T-helper 2 cell treated with Interferon-gamma antibody and Interleukin-4, amounts not matched to agents 5 μg/mL and 100 μg/mL, for 36 hours (primary cell): ENCODE results near the gene STK36.

ENCODE experiments used
- DNase-seq: peaks from one replicate; pipeline ENCODE4 v3.0.0; 2021; ENCODE audit warnings: low spot score
- H3K27ac Mint-ChIP-seq: one replicate; pipeline ENCODE4 v1.8.0; 2021; ENCODE audit warnings: mild to moderate bottlenecking, mixed read lengths
- H3K27me3 Mint-ChIP-seq: one replicate; pipeline ENCODE4 v1.8.0; 2021; ENCODE audit warnings: low read depth, mixed read lengths
- H3K36me3 Mint-ChIP-seq: one replicate; pipeline ENCODE4 v1.8.0; 2021; ENCODE audit warnings: low read depth, mixed read lengths
- H3K4me1 Mint-ChIP-seq: one replicate; pipeline ENCODE4 v1.8.0; 2021; ENCODE audit warnings: low read depth, mixed read lengths
- H3K4me3 Mint-ChIP-seq: one replicate; pipeline ENCODE4 v1.8.0; 2022; ENCODE audit warnings: mild to moderate bottlenecking, moderate library complexity, mixed read lengths
- H3K9me3 Mint-ChIP-seq: one replicate; pipeline ENCODE4 v1.8.0; 2021; ENCODE audit warnings: mixed read lengths

STK36 gene

GRCh38 chr2:218733171-218734021 is 61.5 kb downstream of the STK36 start:
- H3K4me3 Mint-ChIP-seq, result no peak overlapping the region
- H3K27ac Mint-ChIP-seq, result peak overlapping the region; percentile 32
- H3K9me3 Mint-ChIP-seq, result no peaks in the 10 kb centered on the region
- H3K27me3 Mint-ChIP-seq, result no peaks in the 10 kb centered on the region
- peaks cover 20% of the 10 kb centered on the region for H3K4me1 Mint-ChIP-seq
- DNase-seq, result peak; percentile 35
- peaks cover 16% of the 10 kb centered on the region for H3K36me3 Mint-ChIP-seq

GRCh38 chr2:218734190-218734975 is 62.5 kb downstream of the STK36 start:
- DNase-seq, result no peak
- Mint-ChIP-seq H3K27me3 (no peaks in the 10 kb centered on the region), H3K4me1 (peaks cover 20% of the 10 kb centered on the region), H3K9me3 (no peaks in the 10 kb centered on the region), H3K4me3 (no peak overlapping the region), H3K27ac (peak overlapping the region; percentile 7), H3K36me3 (peaks cover 16% of the 10 kb centered on the region)

- DNase-seq, result no peak
Measured at GRCh38 chr2:218736531-218736930, 64.6 kb downstream of the STK36 start.

GRCh38 chr2:218743068-218743467 is 71.2 kb downstream of the STK36 start:
- H3K27me3 Mint-ChIP-seq, result no peaks in the 10 kb centered on the region
- no peak overlapping the region for H3K27ac Mint-ChIP-seq
- H3K4me1 Mint-ChIP-seq, result peaks cover 9% of the 10 kb centered on the region
- peaks cover 37% of the 10 kb centered on the region for H3K36me3 Mint-ChIP-seq
- H3K4me3 Mint-ChIP-seq, result no peak overlapping the region
- H3K9me3 Mint-ChIP-seq, result no peaks in the 10 kb centered on the region
- no peak for DNase-seq

More at GRCh38 chr2:218736531-218736930, 64.6 kb downstream of the STK36 start:
- Mint-ChIP-seq H3K27me3 (no peaks in the 10 kb centered on the region), H3K36me3 (peaks cover 20% of the 10 kb centered on the region), H3K4me3 (no peak overlapping the region), H3K9me3 (no peaks in the 10 kb centered on the region), H3K27ac (no peak overlapping the region), H3K4me1 (peaks cover 18% of the 10 kb centered on the region)

- Mint-ChIP-seq H3K4me1 (peaks cover 9% of the 10 kb centered on the region), H3K27me3 (no peaks in the 10 kb centered on the region), H3K27ac (no peak overlapping the region), H3K9me3 (no peaks in the 10 kb centered on the region), H3K36me3 (peaks cover 40% of the 10 kb centered on the region), H3K4me3 (no peak overlapping the region)
- peak; percentile 9 for DNase-seq
Measured at GRCh38 chr2:218744615-218745014, 72.7 kb downstream of the STK36 start.

GRCh38 chr2:218745160-218745558 is 73.3 kb downstream of the STK36 start:
- Mint-ChIP-seq H3K9me3 (no peaks in the 10 kb centered on the region), H3K36me3 (peaks cover 38% of the 10 kb centered on the region), H3K4me3 (no peak overlapping the region), H3K27ac (no peak overlapping the region), H3K4me1 (peaks cover 9% of the 10 kb centered on the region), H3K27me3 (no peaks in the 10 kb centered on the region)
- DNase-seq, result no peak

- Mint-ChIP-seq H3K9me3 (no peaks in the 10 kb centered on the region), H3K27me3 (no peaks in the 10 kb centered on the region), H3K4me1 (peaks cover 9% of the 10 kb centered on the region), H3K27ac (no peak overlapping the region), H3K36me3 (peaks cover 43% of the 10 kb centered on the region), H3K4me3 (no peak overlapping the region)
- no peak for DNase-seq
Measured at GRCh38 chr2:218745559-218746469, 73.9 kb downstream of the STK36 start.

GRCh38 chr2:218746470-218746795 is 74.5 kb downstream of the STK36 start:
- no peak overlapping the region for H3K27ac Mint-ChIP-seq
- no peak overlapping the region for H3K4me3 Mint-ChIP-seq
- no peak for DNase-seq
- H3K27me3 Mint-ChIP-seq, result no peaks in the 10 kb centered on the region
- peaks cover 44% of the 10 kb centered on the region for H3K36me3 Mint-ChIP-seq
- H3K9me3 Mint-ChIP-seq, result no peaks in the 10 kb centered on the region
- peaks cover 9% of the 10 kb centered on the region for H3K4me1 Mint-ChIP-seq

GRCh38 chr2:218746960-218747359 is 75.1 kb downstream of the STK36 start:
- H3K9me3 Mint-ChIP-seq, result no peaks in the 10 kb centered on the region
- DNase-seq, result no peak
- no peak overlapping the region for H3K27ac Mint-ChIP-seq
- H3K4me3 Mint-ChIP-seq, result no peak overlapping the region
- H3K27me3 Mint-ChIP-seq, result no peaks in the 10 kb centered on the region
- peaks cover 45% of the 10 kb centered on the region for H3K36me3 Mint-ChIP-seq
- H3K4me1 Mint-ChIP-seq, result peaks cover 9% of the 10 kb centered on the region

GRCh38 chr2:218748741-218749441 is 77.0 kb downstream of the STK36 start:
- Mint-ChIP-seq H3K4me1 (peaks cover 5% of the 10 kb centered on the region), H3K36me3 (peaks cover 55% of the 10 kb centered on the region), H3K4me3 (no peak overlapping the region), H3K27ac (no peak overlapping the region), H3K9me3 (no peaks in the 10 kb centered on the region), H3K27me3 (no peaks in the 10 kb centered on the region)
- DNase-seq, result no peak
